GM12891 (cell line): ENCODE measurements around the gene SETD1B.
"Not testable (repeated sequence)": the region's sequence is repeated elsewhere in the genome, so short reads cannot be mapped to it uniquely, and the experiment has no call there.

Experiments
- DNase-seq: peaks from one replicate; pipeline ENCODE4 v3.0.0; 2011; ENCODE audit warnings: low spot score; ENCODE audit not compliant: insufficient read length
- FAIRE-seq: peaks from 2 replicates; lab custom pipeline; 2011; peaks lifted over from hg19 to GRCh38; lab: Jason Lieb, UNC
- PAX5 ChIP-seq: IDR thresholded peaks from 2 replicates; pipeline ENCODE4 v1.6.1; 2011; ENCODE audit warnings: low read length, moderate library complexity, mild to moderate bottlenecking; ENCODE audit not compliant: insufficient read depth, severe bottlenecking
- POLR2A ChIP-seq: IDR thresholded peaks from 2 replicates; pipeline ENCODE4 v1.6.1; 2011; ENCODE audit warnings: low read depth, low read length, control low read depth
- POLR2AphosphoS5 ChIP-seq: IDR thresholded peaks from 2 replicates; pipeline ENCODE4 v1.6.1; 2011; ENCODE audit warnings: low read depth, low read length, control low read depth
- POU2F2 ChIP-seq: IDR thresholded peaks from 2 replicates; pipeline ENCODE4 v1.6.1; 2011; ENCODE audit warnings: low read depth, mild to moderate bottlenecking, control low read depth, low read length, moderate library complexity
- SPI1 ChIP-seq: IDR thresholded peaks from 2 replicates; pipeline ENCODE4 v1.6.1; 2011; ENCODE audit warnings: low read depth, low read length, control low read depth
- TAF1 ChIP-seq: IDR thresholded peaks from 2 replicates; pipeline ENCODE4 v1.6.1; 2011; ENCODE audit warnings: low read depth, low read length, control low read depth

Gene SETD1B

DNA sequence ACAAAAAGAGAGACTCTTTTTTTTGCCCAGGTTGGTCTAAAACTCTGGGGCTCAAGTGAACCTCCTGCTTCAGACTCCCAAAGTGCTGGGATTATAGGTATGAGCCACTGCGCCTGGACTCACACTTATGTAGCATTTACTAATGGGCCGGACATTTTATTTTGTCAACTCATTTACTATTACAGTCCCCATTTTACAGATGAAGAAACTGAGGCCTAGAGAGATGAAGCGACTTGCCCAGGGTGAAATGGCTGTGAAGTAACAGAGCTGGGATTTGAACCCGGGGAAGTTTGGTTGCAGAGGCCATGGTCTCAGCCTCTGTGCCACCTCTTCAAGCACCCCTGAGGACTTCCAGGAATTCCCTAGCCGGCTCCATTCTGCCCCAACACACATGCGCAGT, 45.4 kb downstream of the SETD1B start:
- FAIRE-seq, result no peak

GRCh38 chr12:121849665-121850064, 45.9 kb downstream of the SETD1B start:
- TF ChIP-seq SPI1 (peak; percentile 76), PAX5 (no peak)
- FAIRE-seq, result peak; percentile 62
- DNase-seq, result no peak

More for the DNA sequence above, 45.4 kb downstream of the SETD1B start:
- DNase-seq, result no peak
- no peak for TF ChIP-seq POLR2AphosphoS5
- no peak for TF ChIP-seq SPI1
- TF ChIP-seq POU2F2, result no peak
- no peak for TF ChIP-seq PAX5
- TF ChIP-seq POLR2A, result no peak
- TF ChIP-seq TAF1, result no peak

GRCh38 chr12:121852392-121852791, 48.6 kb downstream of the SETD1B start:
- DNase-seq, FAIRE-seq: not testable (repeated sequence)

GRCh38 chr12:121857322-121858246, 53.8 kb downstream of the SETD1B start:
- TF ChIP-seq POLR2A (no peak), SPI1 (no peak), TAF1 (no peak), POLR2AphosphoS5 (no peak), PAX5 (no peak), POU2F2 (no peak)
- DNase-seq (no peak), FAIRE-seq (no peak)

DNA sequence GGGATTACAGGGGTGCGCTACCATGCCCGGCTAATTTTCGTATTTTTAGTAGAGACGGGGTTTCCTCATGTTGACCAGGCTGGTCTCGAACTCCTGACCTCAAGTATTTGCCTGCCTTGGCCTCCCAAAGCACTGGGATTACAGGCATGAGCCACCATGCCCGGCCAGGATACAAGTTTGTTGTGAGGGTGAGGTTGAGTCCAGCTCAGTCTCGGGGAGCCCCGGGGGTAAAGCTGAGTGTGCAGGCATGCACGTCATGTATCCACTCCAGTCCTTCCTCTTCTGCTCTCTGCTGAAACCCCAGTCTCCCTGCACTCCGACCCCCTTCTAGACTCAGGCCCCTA, 54.5 kb downstream of the SETD1B start:
- no peak for TF ChIP-seq POU2F2
- TF ChIP-seq TAF1, result no peak
- TF ChIP-seq POLR2A, result no peak
- no peak for TF ChIP-seq PAX5
- no peak for TF ChIP-seq SPI1
- TF ChIP-seq POLR2AphosphoS5, result no peak
- DNase-seq (no peak), FAIRE-seq (no peak)

DNA sequence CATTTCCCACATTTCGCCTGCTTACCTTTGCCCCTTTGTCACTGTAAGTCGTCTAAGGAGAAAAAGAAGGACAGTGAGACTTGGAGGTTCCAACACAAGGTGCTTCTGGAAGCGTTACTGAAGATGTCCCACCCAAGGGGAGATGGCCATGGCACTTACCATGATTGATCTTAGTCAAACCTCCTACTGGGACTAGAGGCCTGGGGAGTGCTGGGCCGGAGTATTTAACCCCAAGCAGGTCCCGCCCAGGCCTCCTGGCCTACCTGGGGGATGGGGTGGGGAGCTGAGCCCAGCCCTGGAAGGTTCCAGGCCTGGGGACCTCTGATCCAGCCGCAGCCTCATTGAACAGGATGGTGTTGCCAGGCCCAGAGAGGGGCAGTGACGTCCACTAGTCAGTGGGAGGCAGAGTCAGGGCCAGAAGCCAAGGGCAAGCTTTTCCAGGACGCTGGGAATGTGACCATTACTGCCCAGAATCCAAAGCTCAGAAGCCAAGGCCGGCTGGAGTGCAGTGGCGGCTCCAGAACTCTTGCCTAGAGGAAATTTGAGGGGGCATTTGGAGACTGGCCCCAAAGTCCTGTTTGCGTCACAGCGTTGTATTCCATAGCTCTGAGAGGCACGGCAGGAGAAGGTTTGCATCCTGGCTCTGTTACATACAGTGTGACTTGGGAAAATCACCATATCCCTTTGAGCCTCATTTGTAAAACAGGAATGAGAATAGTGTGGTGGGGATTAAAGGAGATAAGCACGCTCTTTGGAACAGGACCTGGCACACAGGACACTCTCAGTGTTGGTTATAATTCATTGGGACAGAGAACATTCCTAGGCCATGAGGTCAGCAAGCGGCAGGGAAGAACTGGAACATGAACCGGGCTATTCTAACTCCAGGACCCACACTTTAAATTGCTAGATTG, 55.1 kb downstream of the SETD1B start, which contains the start of gene HPD:
TSS of gene HPD (minus strand) at position 198 of the 911 bp plus-strand sequence. CDS start at position 162, 36 bp downstream.
- FAIRE-seq, result no peak
- TF ChIP-seq PAX5 (no peak), POU2F2 (no peak), POLR2AphosphoS5 (no peak), SPI1 (no peak), POLR2A (no peak), TAF1 (no peak)
- DNase-seq, result no peak

DNA sequence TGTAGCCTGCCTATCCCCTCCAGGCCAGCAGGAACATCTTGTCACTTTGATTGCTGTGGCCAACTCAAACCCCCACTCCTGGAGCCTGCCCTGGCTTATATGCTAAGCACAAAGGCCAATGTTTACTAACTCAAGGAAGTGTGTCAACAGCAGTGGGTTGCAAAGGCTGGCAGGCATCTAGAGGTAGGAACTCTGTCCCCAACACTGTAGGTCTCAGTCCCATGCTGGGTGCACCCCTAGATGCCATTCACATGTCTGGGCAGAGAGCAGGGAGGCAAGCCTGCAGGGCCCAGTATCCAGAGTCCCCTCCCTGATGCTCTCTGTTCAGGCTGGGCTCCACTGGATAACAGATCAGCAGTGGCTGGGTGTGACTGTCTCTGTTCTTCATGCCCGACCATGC, 56.4 kb downstream of the SETD1B start:
- FAIRE-seq, result no peak
- no peak for TF ChIP-seq SPI1
- TF ChIP-seq POLR2A, result no peak
- no peak for TF ChIP-seq PAX5
- TF ChIP-seq POLR2AphosphoS5, result no peak
- TF ChIP-seq POU2F2, result no peak
- TF ChIP-seq TAF1, result no peak
- no peak for DNase-seq

GRCh38 chr12:121860699-121861098, 56.9 kb downstream of the SETD1B start:
- not testable (repeated sequence) for DNase-seq, FAIRE-seq

DNA sequence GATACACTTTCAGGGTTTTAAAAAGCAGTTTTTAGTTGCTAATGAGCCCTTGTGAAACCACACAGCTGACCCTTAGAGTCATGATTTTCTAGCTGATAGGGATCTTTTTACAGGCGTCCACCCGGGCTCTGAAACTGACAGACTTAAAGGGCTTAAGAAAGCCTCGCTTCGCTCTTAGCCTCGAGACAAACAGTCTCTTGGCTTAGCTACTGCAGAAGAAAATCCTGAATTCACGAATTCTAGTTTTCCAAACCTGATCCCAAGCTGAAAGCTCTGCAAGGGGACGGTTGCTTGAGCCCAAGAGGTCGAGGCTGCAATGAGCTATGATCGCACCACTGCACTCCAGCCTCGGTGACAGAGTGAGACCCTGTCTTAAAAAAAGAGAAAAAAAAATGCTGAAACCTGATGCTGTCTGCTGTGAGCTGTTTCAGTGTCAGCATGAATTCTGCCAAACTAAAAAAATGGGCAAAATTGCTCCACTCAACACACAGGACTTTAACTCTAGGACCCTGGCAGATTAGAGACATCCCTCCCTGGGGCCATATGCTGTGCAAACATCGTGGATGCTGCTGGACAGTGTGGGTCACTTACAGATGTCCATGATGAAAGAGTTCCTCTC, 57.9 kb downstream of the SETD1B start:
- FAIRE-seq (no peak), DNase-seq (no peak)
- TF ChIP-seq POLR2A, result no peak
- TF ChIP-seq TAF1, result no peak
- no peak for TF ChIP-seq PAX5
- TF ChIP-seq SPI1, result no peak
- TF ChIP-seq POU2F2, result no peak
- no peak for TF ChIP-seq POLR2AphosphoS5

DNA sequence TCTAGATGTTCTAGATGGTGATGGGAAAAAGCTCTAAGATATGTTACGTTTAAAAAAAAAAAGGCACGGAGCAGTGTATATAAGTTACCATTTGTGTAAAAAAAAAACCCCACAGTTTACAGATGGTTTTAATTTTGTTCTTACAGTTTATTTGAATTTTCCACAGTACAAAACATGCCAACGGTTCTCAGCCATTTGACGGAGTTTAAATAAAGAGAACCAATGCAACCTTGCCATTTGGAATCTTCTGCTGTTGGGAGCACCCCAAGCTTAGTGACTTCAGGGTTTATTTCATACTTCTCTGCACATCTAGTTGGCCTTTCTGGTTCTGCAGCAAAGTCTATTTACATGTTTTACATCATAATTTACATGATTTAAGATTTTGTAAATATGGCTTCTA, 62.5 kb downstream of the SETD1B start:
- no peak for TF ChIP-seq POLR2AphosphoS5
- TF ChIP-seq TAF1, result no peak
- DNase-seq, result no peak
- no peak for FAIRE-seq

DNA sequence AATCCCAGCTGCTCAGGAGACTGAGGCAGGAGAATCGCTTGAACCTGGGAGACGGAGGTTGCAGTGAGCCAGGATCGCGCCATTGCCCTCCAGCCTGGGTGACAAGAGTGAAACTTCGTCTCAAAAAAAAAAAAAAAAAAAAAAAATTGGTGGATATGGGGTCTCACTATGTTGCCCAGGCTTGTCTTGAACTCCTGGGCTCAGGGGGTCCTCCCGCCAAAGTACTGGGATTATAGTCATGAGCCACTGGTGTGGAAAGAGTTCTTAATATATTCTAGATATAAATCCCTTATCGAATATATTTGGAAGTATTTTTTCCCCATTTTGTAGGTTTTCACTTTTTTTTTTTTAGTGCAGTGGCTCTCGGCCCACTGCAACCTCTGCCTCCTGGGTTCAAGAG, 65.4 kb downstream of the SETD1B start:
- DNase-seq, FAIRE-seq: not testable (repeated sequence)
